GM19193 (cell line): ENCODE measurements around the gene FAM219A.

Experiments used
- POLR2A ChIP-seq: IDR thresholded peaks from 4 replicates; pipeline ENCODE4 v1.6.1; 2011; ENCODE audit not compliant: insufficient read depth, insufficient read length; ENCODE audit errors: extremely low read depth

FAM219A gene

GRCh38 chr9:34400275-34400674 lies 58.1 kb downstream of the FAM219A start:
- TF ChIP-seq POLR2A, result no peak

DNA sequence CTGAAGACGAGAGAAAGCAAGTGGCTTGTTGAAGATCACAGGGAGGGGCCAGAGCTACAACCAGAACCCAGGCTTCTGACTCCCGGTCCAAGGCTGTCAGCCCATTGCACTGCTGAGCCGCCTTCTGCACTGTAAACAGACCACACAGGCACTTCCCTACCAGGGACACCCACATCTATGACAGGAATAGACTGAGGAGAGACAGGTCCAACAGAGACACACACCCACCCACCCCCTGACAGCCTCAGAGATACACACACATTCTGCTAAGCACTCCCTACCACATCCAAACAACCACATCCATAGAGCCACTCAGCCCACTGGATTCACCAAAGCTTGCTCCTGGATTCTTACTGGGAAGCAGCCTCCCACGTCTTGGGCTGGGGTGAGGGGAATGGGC lies 58.6 kb downstream of the FAM219A start:
- no peak for TF ChIP-seq POLR2A

GRCh38 chr9:34398875-34399274 lies 59.5 kb downstream of the FAM219A start:
- no peak for TF ChIP-seq POLR2A

- no peak for TF ChIP-seq POLR2A
Observed at GRCh38 chr9:34396276-34397214, 61.8 kb downstream of the FAM219A start.

- no peak for TF ChIP-seq POLR2A
Observed at GRCh38 chr9:34392511-34392910, 65.9 kb downstream of the FAM219A start.

GRCh38 chr9:34387239-34387638 lies 71.1 kb downstream of the FAM219A start:
- no peak for TF ChIP-seq POLR2A

- TF ChIP-seq POLR2A, result no peak
Observed at GRCh38 chr9:34386656-34387055, 71.7 kb downstream of the FAM219A start.

GRCh38 chr9:34385561-34386230 lies 72.7 kb downstream of the FAM219A start:
- TF ChIP-seq POLR2A, result no peak

GRCh38 chr9:34384368-34385165 lies 73.8 kb downstream of the FAM219A start:
- TF ChIP-seq POLR2A, result no peak

DNA sequence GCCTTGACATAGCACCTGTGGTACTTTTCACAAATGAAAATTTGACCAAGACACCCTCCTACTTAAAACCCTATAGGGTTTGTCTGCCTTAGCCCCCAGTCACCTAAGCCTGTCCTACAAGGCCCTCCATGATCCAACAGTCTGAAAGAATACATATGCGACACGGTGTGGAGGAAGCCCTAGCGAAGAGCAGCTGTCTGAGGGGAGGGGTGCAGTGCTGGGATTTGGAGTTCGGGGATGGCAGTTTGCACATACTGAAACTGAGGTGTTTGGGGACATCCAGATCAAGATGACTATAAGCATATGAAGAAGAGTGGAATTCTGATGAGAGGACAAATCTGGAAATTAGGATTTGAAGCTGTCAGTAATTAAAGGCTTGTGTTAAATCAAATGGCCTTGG lies 74.5 kb downstream of the FAM219A start:
- TF ChIP-seq POLR2A, result no peak

- TF ChIP-seq POLR2A, result no peak
Observed at GRCh38 chr9:34382879-34383278, 75.5 kb downstream of the FAM219A start.

DNA sequence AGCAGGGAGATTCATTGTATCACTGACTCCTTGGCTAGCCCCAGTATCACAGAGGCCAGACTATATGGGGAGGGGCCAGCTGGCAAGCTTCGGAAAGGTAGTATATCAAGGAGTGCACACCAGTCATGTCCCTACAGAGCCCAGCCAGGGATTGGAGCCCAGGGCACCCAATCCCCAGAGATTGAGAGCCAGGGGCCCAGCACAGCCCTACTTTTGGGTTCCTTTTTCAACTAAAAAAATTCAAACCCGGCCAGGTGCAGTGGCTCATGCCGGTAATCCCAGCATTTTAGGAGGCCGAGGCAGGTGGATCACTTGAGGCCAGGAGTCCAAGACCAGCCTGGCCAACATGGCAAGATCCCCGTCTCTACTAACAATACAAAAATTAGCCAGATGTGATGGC lies 76.3 kb downstream of the FAM219A start:
- TF ChIP-seq POLR2A, result no peak

- no peak for TF ChIP-seq POLR2A
Observed at GRCh38 chr9:34381323-34381722, 77.0 kb downstream of the FAM219A start.

DNA sequence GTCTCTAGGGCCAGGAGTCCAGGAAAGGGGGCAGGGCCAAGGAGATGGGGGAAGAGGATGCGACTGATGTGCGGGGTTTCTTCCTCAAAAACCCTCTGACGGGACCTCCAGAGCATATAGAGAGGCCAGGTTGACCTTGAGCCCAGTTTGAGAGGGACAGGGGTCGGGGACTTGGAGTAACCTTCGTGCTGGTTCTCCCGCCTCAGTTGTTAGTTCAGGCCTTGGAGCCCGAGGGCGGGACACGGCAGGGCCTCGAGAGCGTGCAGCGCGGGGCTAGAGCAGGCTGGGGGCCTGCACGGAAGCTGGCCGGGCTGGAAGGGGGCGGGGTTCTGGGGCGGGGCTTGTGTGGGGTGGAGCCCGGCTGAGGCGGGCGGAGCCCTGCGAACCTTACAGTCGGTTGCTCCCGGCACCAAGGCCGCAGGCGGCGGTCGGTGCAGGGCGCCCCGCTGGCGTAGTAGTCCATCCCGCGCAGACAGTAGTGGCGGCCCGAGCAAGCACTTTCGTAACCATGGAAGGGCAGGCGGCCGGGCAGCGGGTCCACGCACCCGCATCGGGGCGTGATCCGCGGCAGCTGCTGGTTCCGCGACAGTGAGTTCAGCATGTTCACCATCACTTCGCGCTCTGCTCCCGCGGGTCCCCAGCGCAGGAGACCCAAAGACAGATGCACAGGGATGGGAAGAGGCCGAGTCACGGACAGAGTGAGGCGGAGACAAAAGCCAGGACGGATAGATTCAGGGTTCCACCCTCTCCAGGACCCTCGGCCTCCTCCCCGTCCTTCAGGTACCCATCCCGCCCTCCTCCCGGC lies 77.7 kb downstream of the FAM219A start:
- TF ChIP-seq POLR2A, result no peak
